GM21786 (cell line): Measurements from ENCODE around the gene KRTAP10-11.
"Not testable (repeated sequence)": the region's sequence is repeated elsewhere in the genome, so short reads cannot be mapped to it uniquely, and the experiment has no call there.

Experiments
- ATAC-seq: cut with Tn5 transposase; IDR thresholded peaks from one replicate; pipeline ENCODE4 v1.9.1; 2021; ENCODE audit not compliant: unreplicated experiment

Gene KRTAP10-11

GRCh38 chr21:44637851-44638348 is 8.3 kb upstream of the KRTAP10-11 start:
- ATAC-seq = not testable (repeated sequence)

DNA sequence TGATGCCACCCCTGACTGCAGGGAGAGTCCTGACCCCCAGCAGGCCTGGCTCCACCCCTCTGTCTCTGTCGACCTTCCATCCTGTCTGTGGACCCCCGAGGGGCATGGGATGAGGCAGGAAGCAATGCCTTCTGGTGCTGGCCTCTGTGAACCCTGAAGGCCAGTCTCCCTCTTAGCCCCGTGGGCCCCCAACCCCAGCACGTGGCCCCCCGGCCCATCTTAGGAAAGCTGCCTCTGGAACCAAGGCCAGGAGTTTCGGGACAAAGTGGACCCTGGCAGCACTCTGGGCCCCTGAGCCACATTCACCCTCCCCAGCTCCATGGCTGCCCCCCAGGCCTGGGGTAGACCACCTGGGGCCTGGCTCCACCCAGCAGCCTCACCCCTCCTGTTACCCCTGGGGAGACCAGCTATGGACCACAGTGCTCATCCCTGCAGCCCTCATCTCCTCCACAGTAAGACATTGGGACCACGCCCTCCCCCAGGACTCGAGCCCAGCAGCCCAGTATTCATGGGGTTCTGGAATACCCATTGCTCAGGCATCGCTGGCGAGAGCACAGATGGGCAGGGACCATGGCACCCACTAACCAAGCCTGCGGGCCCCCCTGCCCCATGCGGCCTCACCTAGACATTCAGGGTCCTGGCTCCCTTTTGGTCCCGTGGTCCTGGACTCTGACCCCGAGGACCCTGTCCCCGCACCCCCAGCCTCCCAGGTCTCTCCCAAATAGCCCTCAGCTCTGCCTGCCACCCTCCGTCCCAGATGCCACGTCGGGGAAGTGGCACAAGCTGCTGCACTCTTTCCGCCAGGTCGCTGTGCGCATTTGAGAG is 7.5 kb upstream of the KRTAP10-11 start:
- ATAC-seq = not testable (repeated sequence)

GRCh38 chr21:44639331-44639655 is 6.9 kb upstream of the KRTAP10-11 start:
- ATAC-seq = no peak

GRCh38 chr21:44640761-44641160 is 5.5 kb upstream of the KRTAP10-11 start:
- ATAC-seq = no peak

DNA sequence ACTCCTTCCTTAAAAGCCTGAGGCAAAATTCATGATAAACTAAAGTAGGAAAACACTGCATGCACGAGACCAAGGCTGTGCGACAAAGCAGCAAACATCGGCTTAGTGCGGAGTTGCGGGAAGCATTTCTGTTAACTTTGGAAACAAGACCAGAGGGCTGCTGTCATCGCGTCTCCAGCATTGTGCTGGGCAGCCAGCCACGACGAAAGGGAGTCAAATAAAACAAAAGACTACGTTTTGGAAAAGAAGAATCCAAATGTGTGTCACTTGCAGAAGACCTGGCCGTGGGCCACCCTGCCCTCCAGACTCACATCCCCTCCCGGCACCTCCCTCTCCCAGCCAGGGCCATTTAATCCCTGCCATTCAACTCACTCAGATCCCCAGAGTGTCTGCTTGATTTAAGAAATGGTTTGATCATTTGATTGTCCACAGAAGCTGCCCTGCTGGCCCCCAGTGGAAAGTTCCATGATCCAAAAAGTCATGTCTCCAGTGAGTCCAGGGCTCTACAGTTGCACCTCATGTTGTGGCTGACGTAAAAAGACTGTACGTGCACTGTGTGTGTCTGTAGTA is 2.4 kb upstream of the KRTAP10-11 start:
- ATAC-seq = no peak

GRCh38 chr21:44644878-44645277 is 1.3 kb upstream of the KRTAP10-11 start:
- no peak for ATAC-seq

DNA sequence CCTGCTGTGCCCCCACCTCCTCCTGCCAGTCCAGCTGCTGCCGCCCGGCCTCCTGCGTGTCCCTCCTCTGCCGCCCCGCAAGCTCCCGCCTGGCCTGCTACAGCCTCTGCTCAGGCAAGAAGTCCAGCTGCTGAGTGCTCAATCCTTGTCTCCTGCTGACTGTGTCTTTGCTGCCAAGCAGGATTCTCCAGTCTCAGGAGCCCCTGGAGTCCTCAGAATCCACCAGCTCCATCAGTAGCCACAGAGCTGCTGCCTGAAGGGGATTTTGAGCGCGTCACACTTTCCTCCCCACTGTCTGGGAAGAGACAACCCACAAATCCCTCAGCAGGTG is 973 bp downstream of the KRTAP10-11 start:
- ATAC-seq = no peak

DNA sequence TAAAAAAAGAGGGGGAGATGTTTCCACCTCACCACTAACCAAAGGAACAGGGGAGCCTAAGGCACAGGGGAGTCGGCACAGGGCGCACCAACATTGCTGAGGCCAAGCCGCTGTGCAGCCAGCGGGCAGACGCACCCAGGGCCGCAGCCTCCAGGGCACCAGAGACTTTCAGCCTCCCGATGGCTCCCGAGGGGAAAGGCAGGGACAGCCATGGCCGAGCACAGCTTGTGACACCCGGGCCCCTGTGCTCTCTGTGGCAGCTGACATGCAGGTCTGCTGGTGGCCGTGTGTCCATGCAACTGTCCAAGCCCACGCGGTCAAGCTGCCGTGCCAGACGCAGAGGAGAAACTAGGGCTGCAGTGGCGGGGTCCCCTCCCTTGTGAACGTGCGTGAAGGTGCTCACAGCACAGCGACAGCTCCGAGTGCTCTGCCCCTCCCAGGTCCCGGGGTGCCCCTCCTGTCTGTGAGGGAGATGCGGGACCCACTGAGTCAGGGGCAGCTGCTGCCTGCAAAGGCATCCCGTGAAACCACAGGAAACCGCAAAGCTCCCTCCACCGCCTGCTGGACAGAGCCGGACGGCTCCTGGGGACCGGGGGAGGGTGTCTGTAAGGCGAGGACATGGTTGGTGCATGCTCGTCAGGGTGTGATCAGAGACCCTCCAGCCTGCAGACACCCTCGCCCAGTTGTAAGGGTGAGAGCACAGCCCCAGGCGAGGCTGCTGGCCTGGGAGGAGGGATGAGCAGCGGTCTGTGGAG is 2.5 kb downstream of the KRTAP10-11 start:
- no peak for ATAC-seq

DNA sequence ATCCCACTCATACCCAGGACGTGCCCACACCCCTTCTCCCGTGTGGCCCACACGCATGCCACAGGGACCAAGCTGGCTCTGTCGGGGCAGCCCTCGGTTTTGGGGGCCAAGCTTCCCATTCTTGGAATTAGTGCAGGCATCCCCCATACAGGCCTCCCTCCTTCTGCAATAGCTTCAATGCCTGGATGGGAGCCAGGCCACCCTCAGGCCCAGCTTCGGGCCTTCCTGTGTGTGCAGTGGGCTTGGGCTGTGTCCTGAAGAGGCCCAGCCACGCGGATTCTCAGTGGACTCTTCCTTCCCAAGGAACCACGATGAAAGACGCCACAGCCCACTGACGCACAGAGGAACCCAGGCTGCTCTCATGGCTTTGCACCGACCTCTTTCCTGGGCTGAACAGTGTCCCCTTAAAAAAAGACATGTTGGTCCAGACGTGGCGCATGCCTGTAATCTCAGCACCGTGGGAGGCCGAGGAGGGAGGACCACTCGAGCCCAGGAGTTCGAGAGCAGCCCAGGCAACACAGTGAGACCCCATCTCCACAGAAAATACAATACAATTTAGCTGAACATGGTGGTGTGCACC is 3.4 kb downstream of the KRTAP10-11 start:
- no peak for ATAC-seq

DNA sequence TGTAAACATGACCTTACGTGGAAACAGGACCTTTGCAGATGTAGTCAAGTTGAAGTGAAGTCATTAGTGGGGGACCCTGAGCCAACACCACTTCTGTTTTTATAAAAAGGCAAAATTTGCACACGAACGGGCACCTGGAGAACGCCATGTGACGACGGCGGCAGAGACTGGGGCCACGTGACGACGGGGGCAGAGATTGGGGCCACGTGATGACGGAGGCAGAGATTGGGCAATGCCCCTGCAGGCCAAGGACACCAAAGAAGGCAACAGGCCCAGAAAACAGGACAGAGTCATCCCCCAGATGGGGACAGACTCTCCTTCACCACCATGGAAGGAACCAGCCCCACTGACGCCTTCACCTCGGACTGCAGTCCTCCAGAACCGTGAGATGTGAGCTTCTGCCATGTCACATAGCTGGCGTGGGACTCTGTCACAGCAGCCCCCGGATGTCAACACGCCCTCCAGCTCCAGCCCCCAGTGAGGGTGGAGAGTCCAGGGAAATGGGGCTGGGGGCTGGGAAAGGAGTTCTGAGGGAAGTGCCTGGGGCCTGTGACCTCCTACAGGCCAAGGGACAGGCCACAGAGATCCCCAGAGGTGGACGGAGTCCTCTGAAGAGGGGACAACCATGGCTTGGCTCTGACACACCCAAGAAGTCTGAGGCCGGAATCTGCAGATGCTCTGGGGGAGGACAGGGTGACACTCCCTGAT is 4.2 kb downstream of the KRTAP10-11 start:
- no peak for ATAC-seq

DNA sequence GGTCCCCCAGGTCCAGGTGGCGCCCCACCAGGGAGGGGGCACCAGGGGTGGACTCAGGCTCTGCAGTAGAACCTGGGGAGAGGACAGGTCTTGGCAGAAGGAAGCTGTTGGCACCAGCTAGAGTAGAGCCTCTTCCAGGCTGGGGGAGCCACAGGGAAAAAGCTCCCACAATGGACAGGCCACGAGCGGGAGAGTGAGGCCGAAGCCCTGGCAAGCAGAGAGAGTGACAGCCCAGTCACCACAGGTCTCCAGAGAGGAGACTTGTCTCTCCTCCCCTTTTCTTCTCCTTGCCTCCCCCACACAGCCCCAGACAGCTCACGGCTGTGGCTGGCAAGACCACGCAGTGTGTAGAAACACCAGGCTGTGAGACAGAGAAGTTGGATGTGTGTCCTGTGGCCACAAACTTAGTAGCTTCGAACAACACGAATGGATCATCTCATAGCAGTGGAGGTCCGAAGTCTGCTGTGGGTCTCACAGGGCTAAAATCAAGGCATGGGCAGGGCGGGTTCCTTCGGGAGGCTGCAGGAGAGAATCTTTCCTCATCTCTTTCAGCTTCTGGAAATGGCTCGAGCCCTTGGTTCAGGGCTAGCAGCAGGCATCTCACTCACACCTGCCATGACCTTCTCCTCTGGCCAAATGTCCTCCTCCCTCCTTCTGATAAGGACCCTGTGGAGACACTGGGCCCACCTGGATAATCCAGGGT is 4.9 kb downstream of the KRTAP10-11 start:
- no peak for ATAC-seq

DNA sequence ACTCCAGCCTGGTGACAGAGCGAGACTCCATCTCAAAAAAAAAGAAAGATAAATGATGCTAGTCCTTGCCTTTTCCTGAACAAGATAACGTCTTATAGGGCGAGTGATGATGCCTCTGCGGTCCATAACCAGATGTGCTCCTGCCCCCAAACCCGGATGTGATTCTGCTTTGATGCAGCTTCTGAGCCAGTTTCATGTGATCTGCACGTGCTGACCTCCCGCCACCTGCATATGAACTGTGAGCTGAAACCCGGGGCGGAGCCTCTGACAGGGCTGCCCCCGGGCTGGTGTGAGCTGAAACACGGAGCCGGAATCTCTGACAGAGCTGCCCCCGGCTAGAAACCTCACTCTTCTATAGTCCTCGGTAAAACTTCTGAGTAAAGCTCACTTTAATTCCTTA is 6.9 kb downstream of the KRTAP10-11 start:
- no peak for ATAC-seq

- ATAC-seq = no peak
Measured at GRCh38 chr21:44653656-44654575, 7.7 kb downstream of the KRTAP10-11 start.

GRCh38 chr21:44654576-44655175 is 8.5 kb downstream of the KRTAP10-11 start, which contains the start of gene KRTAP12-4:
Gene KRTAP12-4, minus strand, starts transcription at chr21:44654659. Its CDS starts 45 bp downstream, at chr21:44654614.
- no peak for ATAC-seq

- ATAC-seq = no peak
Measured at GRCh38 chr21:44656868-44657267, 10.7 kb downstream of the KRTAP10-11 start.

- no peak for ATAC-seq
Measured at GRCh38 chr21:44657635-44658540, 11.7 kb downstream of the KRTAP10-11 start, which contains the start of gene KRTAP12-3. Gene KRTAP12-3, plus strand, starts transcription at chr21:44657932. Its CDS starts 48 bp downstream, at chr21:44657980.

- ATAC-seq = no peak
Measured at GRCh38 chr21:44658541-44658910, 12.3 kb downstream of the KRTAP10-11 start.
